H9 (cell line): ENCODE measurements around the gene TNIK. TPM values are rescaled to one million over a fixed set of nuclear protein-coding genes. Genes with fewer than 3 reads are reported as not detected.

Experiments used
- DNase-seq: peaks from one replicate; pipeline ENCODE4 v3.0.0-alpha.2; 2017
- H2AFZ ChIP-seq: one replicate; pipeline ENCODE4 v1.6.1; 2013; ENCODE audit warnings: mild to moderate bottlenecking, low read length, control low read depth, moderate library complexity
- H2AK5ac ChIP-seq: 2 replicates; pipeline ENCODE4 v1.6.1; 2013; ENCODE audit warnings: low read length, control low read depth, mixed read lengths; ENCODE audit not compliant: insufficient read length
- H2BK120ac ChIP-seq: one replicate; pipeline ENCODE4 v1.6.1; 2013; ENCODE audit warnings: low read depth, mild to moderate bottlenecking, low read length, control low read depth, inconsistent platforms; ENCODE audit not compliant: poor library complexity, severe bottlenecking
- H2BK12ac ChIP-seq: 2 replicates; pipeline ENCODE4 v1.6.1; 2013; ENCODE audit warnings: low read length, control low read depth, mixed read lengths, low read depth; ENCODE audit not compliant: insufficient read length
- H2BK15ac ChIP-seq: 2 replicates; pipeline ENCODE4 v1.6.1; 2013; ENCODE audit warnings: low read depth, low read length, control low read depth
- H2BK20ac ChIP-seq: one replicate; pipeline ENCODE4 v1.6.1; 2013; ENCODE audit warnings: low read depth, mild to moderate bottlenecking, low read length, control low read depth, inconsistent platforms; ENCODE audit not compliant: poor library complexity, severe bottlenecking
- H2BK5ac ChIP-seq: 2 replicates; pipeline ENCODE4 v1.6.1; 2013; ENCODE audit warnings: low read length, control low read depth, mixed read lengths; ENCODE audit not compliant: insufficient read length
- H3K14ac ChIP-seq: 2 replicates; pipeline ENCODE4 v1.6.1; 2013; ENCODE audit warnings: low read length, control low read depth; ENCODE audit not compliant: insufficient read depth
- H3K18ac ChIP-seq: 2 replicates; pipeline ENCODE4 v1.6.1; 2013; ENCODE audit warnings: low read depth, mild to moderate bottlenecking, mixed read lengths, low read length, control low read depth; ENCODE audit not compliant: insufficient read length
- H3K23ac ChIP-seq: 2 replicates; pipeline ENCODE4 v1.6.1; 2013; ENCODE audit warnings: low read length, control low read depth, mixed read lengths, low read depth; ENCODE audit not compliant: insufficient read length
- H3K23me2 ChIP-seq: 2 replicates; pipeline ENCODE4 v1.6.1; 2013; ENCODE audit warnings: low read depth, mild to moderate bottlenecking, mixed read lengths, low read length, control low read depth; ENCODE audit not compliant: insufficient read length, poor library complexity, severe bottlenecking
- H3K27ac ChIP-seq: 2 replicates; pipeline ENCODE4 v1.5.1; 2013; ENCODE audit warnings: low read length, control low read depth, mixed read lengths, low read depth; ENCODE audit not compliant: insufficient read length
- H3K27me3 ChIP-seq: 2 replicates; pipeline ENCODE4 v1.6.1; 2013; ENCODE audit warnings: low read length, control low read depth, inconsistent platforms; ENCODE audit not compliant: insufficient read depth
- H3K4ac ChIP-seq: 2 replicates; pipeline ENCODE4 v1.6.1; 2013; ENCODE audit warnings: low read depth, mild to moderate bottlenecking, control low read depth, inconsistent platforms, low read length, moderate library complexity
- H3K4me1 ChIP-seq: 2 replicates; pipeline ENCODE4 v1.6.1; 2013; ENCODE audit warnings: low read length, control low read depth, inconsistent platforms; ENCODE audit not compliant: insufficient read depth
- H3K4me2 ChIP-seq: 2 replicates; pipeline ENCODE4 v1.6.1; 2013; ENCODE audit warnings: low read length, control low read depth, mixed read lengths; ENCODE audit not compliant: insufficient read length, insufficient read depth
- H3K56ac ChIP-seq: 2 replicates; pipeline ENCODE4 v1.6.1; 2013; ENCODE audit warnings: low read depth, mild to moderate bottlenecking, mixed read lengths, low read length, control low read depth; ENCODE audit not compliant: insufficient read length
- H3K79me1 ChIP-seq: 2 replicates; pipeline ENCODE4 v1.6.1; 2013; ENCODE audit warnings: low read depth, mild to moderate bottlenecking, moderate library complexity, low read length, control low read depth, inconsistent platforms; ENCODE audit not compliant: insufficient read depth, poor library complexity, severe bottlenecking
- H3K79me2 ChIP-seq: 2 replicates; pipeline ENCODE4 v1.6.1; 2013; ENCODE audit warnings: low read length, control low read depth, inconsistent platforms; ENCODE audit not compliant: insufficient read depth
- H3K9ac ChIP-seq: 2 replicates; pipeline ENCODE4 v1.6.1; 2013; ENCODE audit warnings: low read length, control low read depth, mixed read lengths; ENCODE audit not compliant: insufficient read length; ENCODE audit errors: extremely low read depth
- H3K9me3 ChIP-seq: one replicate; pipeline ENCODE4 v1.6.1; 2013; ENCODE audit warnings: low read depth, low read length, inconsistent platforms; ENCODE audit not compliant: control insufficient read depth
- H3T11ph ChIP-seq: one replicate; pipeline ENCODE4 v1.6.1; 2013; ENCODE audit warnings: mild to moderate bottlenecking, low read length, control low read depth, inconsistent platforms
- H4K20me1 ChIP-seq: one replicate; pipeline ENCODE4 v1.6.1; 2013; ENCODE audit not compliant: control insufficient read depth, insufficient read length, insufficient read depth
- H4K5ac ChIP-seq: 2 replicates; pipeline ENCODE4 v1.6.1; 2013; ENCODE audit warnings: low read depth, mild to moderate bottlenecking, mixed read lengths, low read length, control low read depth; ENCODE audit not compliant: insufficient read length
- H4K8ac ChIP-seq: replicated peaks from 2 replicates; pipeline ENCODE4 v1.6.1; 2013; ENCODE audit warnings: low read length, control low read depth, mixed read lengths, low read depth; ENCODE audit not compliant: insufficient read length
- H4K91ac ChIP-seq: 2 replicates; pipeline ENCODE4 v1.6.1; 2013; ENCODE audit warnings: low read depth, mild to moderate bottlenecking, moderate library complexity, mixed read lengths, low read length, control low read depth; ENCODE audit not compliant: insufficient read length
- H3K27ac Mint-ChIP-seq, 3 experiments: 2 replicates in 2 of 3; 3 replicates in 1 of 3; pipeline ENCODE4 v1.8.0; 2020 to 2021; ENCODE audit warnings: mixed read lengths in 3 of 3, mild to moderate bottlenecking in 1 of 3, moderate library complexity in 1 of 3
- H3K27me3 Mint-ChIP-seq: 2 replicates; pipeline ENCODE4 v1.8.0; 2021; ENCODE audit warnings: low read depth, mild to moderate bottlenecking, moderate library complexity, mixed read lengths
- H3K36me3 Mint-ChIP-seq, 3 experiments: 2 replicates in 2 of 3; 3 replicates in 1 of 3; pipeline ENCODE4 v1.8.0; 2020 to 2021; ENCODE audit warnings: low read depth in 3 of 3, mixed read lengths in 3 of 3; ENCODE audit not compliant: insufficient read depth in 1 of 3
- H3K4me1 Mint-ChIP-seq, 2 experiments: 2 replicates each; pipeline ENCODE4 v1.8.0; 2020; ENCODE audit warnings: mixed read lengths in 2 of 2
- H3K4me3 Mint-ChIP-seq, 2 experiments: 2 replicates in 1 of 2; 3 replicates in 1 of 2; pipeline ENCODE4 v1.8.0; 2020 to 2021; ENCODE audit warnings: mild to moderate bottlenecking in 2 of 2, mixed read lengths in 2 of 2, moderate library complexity in 1 of 2
- H3K9me3 Mint-ChIP-seq, 2 experiments: 2 replicates in 1 of 2; 3 replicates in 1 of 2; pipeline ENCODE4 v1.8.0; 2020; ENCODE audit warnings: mild to moderate bottlenecking in 2 of 2, mixed read lengths in 2 of 2, moderate library complexity in 1 of 2
- CTCF ChIP-seq: fragments of 200-600 bp; sonication (generic); conservative IDR thresholded peaks from 3 replicates; pipeline ENCODE4 v1.8.0; 2021; ENCODE audit warnings: antibody characterized with exemption, mild to moderate bottlenecking
- WGBS: extraction: QIAGEN DNeasy Blood & Tissue Kit; methylation state at CpG from one replicate; pipeline ENCODE4 v1.1.7; 2013; ENCODE audit warnings: missing lambda C conversion rate, low lambda C conversion rate, mixed read lengths; ENCODE audit not compliant: insufficient read length; ENCODE audit errors: extremely low coverage; 5-methylcytosine and 5-hydroxymethylcytosine counted together
- total RNA-seq: library from RNA; stranded (reverse); gene quantifications from 2 replicates; pipeline ENCODE4 v1.2.1, GENCODE V29; 2021

The TNIK gene
- total RNA-seq, 1 experiment from 2014 or later, result 15.9 TPM

DNA sequence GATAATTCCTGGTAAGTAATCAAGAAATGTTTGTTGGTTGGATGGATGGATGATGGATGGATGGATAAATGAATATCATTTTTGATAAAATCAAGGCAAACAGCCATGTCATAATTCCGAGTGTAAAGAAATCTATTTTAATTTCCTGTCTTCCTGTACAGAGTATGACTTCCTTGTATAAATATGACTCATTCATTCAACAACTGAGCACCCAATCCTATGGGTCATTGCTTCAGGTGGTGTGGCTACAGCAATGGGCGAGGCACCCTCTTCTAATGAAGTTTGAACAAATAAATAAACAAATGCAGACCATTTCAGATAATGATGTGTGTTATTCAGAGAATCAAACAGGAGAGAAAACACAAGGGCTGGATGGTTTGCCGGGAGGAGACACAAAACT is 198.7 kb downstream of the TNIK start:
- no peak for DNase-seq
- H2BK12ac ChIP-seq, result no peak overlapping the region
- no CpG with 5 or more reads among the region's 3 CpGs for WGBS
- H2AK5ac ChIP-seq, result no peak overlapping the region
- H3K36me3 Mint-ChIP-seq, result 0 out of 7 replicates have a peak, but pooled peaks cover 0 to 2% (median 0%) of the 10 kb centered on the region in 3 experiments
- H3K4me1 ChIP-seq, result peaks cover 18% of the 10 kb centered on the region; the same call in 1 of the 2 replicates
- no peak overlapping the region for H4K5ac ChIP-seq
- H3K9ac ChIP-seq, result no peak overlapping the region
- H3K4me2 ChIP-seq, result no peak overlapping the region
- H3K23ac ChIP-seq, result no peak overlapping the region
- no peak overlapping the region for H2BK20ac ChIP-seq
- H3K4ac ChIP-seq, result no peak overlapping the region
- no peak overlapping the region for H2BK15ac ChIP-seq
- no peak overlapping the region for H4K91ac ChIP-seq
- H3K23me2 ChIP-seq, result no peaks in the 10 kb centered on the region
- no peak overlapping the region for H3K27ac Mint-ChIP-seq
- no peaks in the 10 kb centered on the region for H3K79me1 ChIP-seq
- no peak overlapping the region for H4K8ac ChIP-seq
- H2AFZ ChIP-seq, result no peak overlapping the region
- H2BK120ac ChIP-seq, result no peak overlapping the region
- no peaks in the 10 kb centered on the region for H3K27me3 Mint-ChIP-seq
- no peak for TF ChIP-seq CTCF
- H3K56ac ChIP-seq, result no peak overlapping the region
- H3K14ac ChIP-seq, result no peak overlapping the region
- H3K27me3 ChIP-seq, result no peaks in the 10 kb centered on the region
- H3K18ac ChIP-seq, result no peak overlapping the region
- peaks cover 23 to 24% of the 10 kb centered on the region in 2 experiments for H3K4me1 Mint-ChIP-seq
- peaks cover 3% of the 10 kb centered on the region; the same call in 1 of the 2 replicates for H3K79me2 ChIP-seq
- no peaks in the 10 kb centered on the region for H3K9me3 ChIP-seq
- H3K27ac ChIP-seq, result no peak overlapping the region
- H2BK5ac ChIP-seq, result no peak overlapping the region
- H3K9me3 Mint-ChIP-seq, result no peaks in the 10 kb centered on the region
- H3T11ph ChIP-seq, result no peak overlapping the region
- no peaks in the 10 kb centered on the region for H4K20me1 ChIP-seq
- no peak overlapping the region for H3K4me3 Mint-ChIP-seq
